Liver (tissue), 9 donors: ENCODE measurements around the gene WNT10A. TPM values are rescaled to one million over a fixed set of nuclear protein-coding genes. Genes with fewer than 3 reads are reported as not detected.

Experiments used
- DNase-seq: peaks from one replicate; pipeline ENCODE4 v3.0.0-alpha.2; 2017; ENCODE audit warnings: low spot score
- H3K27ac ChIP-seq, 2 donors: one replicate each; pipeline ENCODE4 v1.7.0; 2013; ENCODE audit warnings: inconsistent platforms in 2 of 2, low read length in 2 of 2, control low read depth in 1 of 2, low read depth in 1 of 2, mild to moderate bottlenecking in 1 of 2
- H3K27me3 ChIP-seq, 4 donors: one replicate each; pipeline versions ENCODE4 v1.6.1 to v1.7.0; 2013; ENCODE audit warnings: low read length in 3 of 4, inconsistent platforms in 1 of 4, mild to moderate bottlenecking in 1 of 4, moderate library complexity in 1 of 4; ENCODE audit not compliant: control insufficient read depth in 4 of 4, insufficient read depth in 4 of 4
- H3K36me3 ChIP-seq, 4 donors: one replicate each; pipeline versions ENCODE4 v1.6.1 to v1.7.0; 2013; ENCODE audit warnings: low read length in 3 of 4, mild to moderate bottlenecking in 3 of 4, low read depth in 1 of 4, moderate library complexity in 1 of 4; ENCODE audit not compliant: control insufficient read depth in 4 of 4, insufficient read depth in 3 of 4
- H3K4me1 ChIP-seq, 4 donors: one replicate each; pipeline versions ENCODE4 v1.6.1 to v1.7.0; 2013; ENCODE audit warnings: low read length in 3 of 4, mild to moderate bottlenecking in 3 of 4, moderate library complexity in 1 of 4; ENCODE audit not compliant: control insufficient read depth in 4 of 4, insufficient read depth in 4 of 4
- H3K4me3 ChIP-seq, 3 donors: one replicate each; pipeline versions ENCODE4 v1.6.1 to v1.7.0; 2013; ENCODE audit warnings: low read length in 3 of 3, control low read depth in 1 of 3, low read depth in 1 of 3, mild to moderate bottlenecking in 1 of 3
- H3K9ac ChIP-seq, 2 donors: one replicate each; pipeline ENCODE4 v1.7.0; 2013; ENCODE audit warnings: low read length in 2 of 2, mild to moderate bottlenecking in 2 of 2, moderate library complexity in 2 of 2, control low read depth in 1 of 2, low read depth in 1 of 2
- H3K9me3 ChIP-seq, 4 donors: one replicate each; pipeline versions ENCODE4 v1.6.1 to v1.7.0; 2013; ENCODE audit warnings: low read length in 3 of 4; ENCODE audit not compliant: control insufficient read depth in 4 of 4
- CTCF ChIP-seq: fragments of 150-350 bp; IDR thresholded peaks from 2 replicates; pipeline ENCODE4 v1.5.1; 2017; ENCODE audit warnings: improper control_type of control experiment, low read depth, low read length; ENCODE audit not compliant: missing input control
- EGR1 ChIP-seq, 2 donors: IDR thresholded peaks; 2 replicates each; pipeline ENCODE4 v1.6.1; 2016 to 2018; ENCODE audit warnings: antibody characterized with exemption in 2 of 2, low read depth in 2 of 2
- FOXA1 ChIP-seq: IDR thresholded peaks from 2 replicates; pipeline ENCODE4 v1.6.1; 2016; ENCODE audit warnings: antibody characterized with exemption
- FOXA2 ChIP-seq: IDR thresholded peaks from 2 replicates; pipeline ENCODE4 v1.6.1; 2016; ENCODE audit warnings: antibody characterized with exemption
- GABPA ChIP-seq, 2 donors: IDR thresholded peaks in 1 of 2; conservative IDR thresholded peaks in 1 of 2; 2 replicates each; pipeline ENCODE4 v1.6.1; 2016; ENCODE audit warnings: antibody characterized with exemption in 2 of 2, mild to moderate bottlenecking in 1 of 2, moderate library complexity in 1 of 2
- HNF4A ChIP-seq, 2 donors: conservative IDR thresholded peaks; 2 replicates each; pipeline ENCODE4 v1.6.1; 2016; ENCODE audit warnings: antibody characterized with exemption in 2 of 2, mild to moderate bottlenecking in 2 of 2
- HNF4G ChIP-seq: IDR thresholded peaks from 2 replicates; pipeline ENCODE4 v1.6.1; 2016; ENCODE audit warnings: antibody characterized with exemption
- MAX ChIP-seq: IDR thresholded peaks from 2 replicates; pipeline ENCODE4 v1.6.1; 2016; ENCODE audit warnings: antibody characterized with exemption
- NR2F2 ChIP-seq: IDR thresholded peaks from 2 replicates; pipeline ENCODE4 v1.6.1; 2016; ENCODE audit warnings: antibody characterized with exemption
- RAD21 ChIP-seq, 2 donors: IDR thresholded peaks; 2 replicates each; pipeline ENCODE4 v1.6.1; 2016; ENCODE audit warnings: antibody characterized with exemption in 2 of 2, mild to moderate bottlenecking in 2 of 2
- REST ChIP-seq: IDR thresholded peaks from 2 replicates; pipeline ENCODE4 v1.6.1; 2016; ENCODE audit warnings: antibody characterized with exemption, mild to moderate bottlenecking
- RXRA ChIP-seq, 2 donors: IDR thresholded peaks; 2 replicates each; pipeline ENCODE4 v1.6.1; 2017 to 2018; ENCODE audit warnings: antibody characterized with exemption in 2 of 2, mild to moderate bottlenecking in 1 of 2
- SP1 ChIP-seq: IDR thresholded peaks from 2 replicates; pipeline ENCODE4 v1.6.1; 2018; ENCODE audit warnings: antibody characterized with exemption, mild to moderate bottlenecking
- TAF1 ChIP-seq: conservative IDR thresholded peaks from 2 replicates; pipeline ENCODE4 v1.6.1; 2016; ENCODE audit warnings: antibody characterized with exemption, mild to moderate bottlenecking
- YY1 ChIP-seq: IDR thresholded peaks from 2 replicates; pipeline ENCODE4 v1.6.1; 2016; ENCODE audit warnings: antibody characterized with exemption, mild to moderate bottlenecking
- WGBS: extraction: QIAGEN DNeasy Blood & Tissue Kit; methylation state at CpG from one replicate; pipeline ENCODE4 v1.1.7; 2013; 5-methylcytosine and 5-hydroxymethylcytosine counted together
- polyA plus RNA-seq, 2 donors: library from polyadenylated mRNA; stranded (reverse) in 1 of 2; unstranded in 1 of 2; fragments of 200-250 nt in 1 of 2; fragments of >200 nt in 1 of 2; fragmentation: Nextera tagmentation in 1 of 2; extraction: Ambion mirVana in 1 of 2; gene quantifications; one replicate each; pipeline versions ENCODE4 v1.2.1 to v1.2.3, GENCODE V29; 2013 to 2015
- total RNA-seq, 2 donors: library from RNA; depleted of rRNA; stranded (reverse); fragments of >200 nt; gene quantifications; one replicate each; pipeline ENCODE4 v1.2.3, GENCODE V29; 2014
- donor health status: healthy.
- donor health status: healthy.
- donor health status: healthy.
- donor health status: healthy.
- donor health status: healthy.

The WNT10A gene
- total and polyA plus RNA-seq, 4 donors: 0.01 to 0.08 (median 0.05) TPM; not detected in 1

- H3K4me1 ChIP-seq: peaks cover 4 to 21% (median 13%) of the 10 kb centered on the region in 4 donors
- H3K36me3 ChIP-seq: no peaks in the 10 kb centered on the region
- H3K4me3 ChIP-seq: no peak overlapping the region
- H3K27ac ChIP-seq: no peak overlapping the region
- 42% methylated on average over 4 of the region's 4 CpGs for WGBS
- DNase-seq: no peak
- no peaks in the 10 kb centered on the region for H3K9me3 ChIP-seq
- no peak overlapping the region for H3K9ac ChIP-seq
- no peak for TF ChIP-seq FOXA2
- TF ChIP-seq TAF1: no peak
- H3K27me3 ChIP-seq: peaks cover 4 to 16% (median 9%) of the 10 kb centered on the region in 4 donors
These were observed 14.2 kb downstream of the WNT10A start for GRCh38 chr2:218894880-218895157.

GRCh38 chr2:218895326-218895725 lies 14.7 kb downstream of the WNT10A start:
- Histone ChIP-seq H3K4me1 (peaks cover 4 to 21% (median 13%) of the 10 kb centered on the region in 4 donors), H3K27ac (no peak overlapping the region), H3K9ac (no peak overlapping the region), H3K4me3 (no peak overlapping the region), H3K27me3 (peaks cover 4 to 16% (median 9%) of the 10 kb centered on the region in 4 donors), H3K9me3 (no peaks in the 10 kb centered on the region), H3K36me3 (no peaks in the 10 kb centered on the region)
- no peak for DNase-seq
- TF ChIP-seq EGR1 (IDR thresholded peaks at IDR 0.05; ENCODE audit: low read depth in 2 of 2) (no peak), CTCF (no peak), HNF4G (no peak), REST (no peak), MAX (no peak), TAF1 (no peak), RAD21 (IDR thresholded peaks at IDR 0.05) (no peak), HNF4A (conservative IDR thresholded peaks at IDR 0.05) (no peak), FOXA1 (no peak), RXRA (IDR thresholded peaks at IDR 0.05) (no peak), YY1 (no peak), SP1 (no peak), GABPA (IDR thresholded peaks at IDR 0.05 in 1 of 2, conservative IDR thresholded peaks at IDR 0.05 in 1 of 2) (no peak), NR2F2 (no peak)
- 44% methylated on average over 3 of the region's 3 CpGs for whole genome bisulfite sequencing
